NCI-H187 treated with DMSO at 0.1 percent for 48 hours (cell line): Measurements from ENCODE around the gene LMX1B.
"Not testable (repeated sequence)": the region's sequence is repeated elsewhere in the genome, so short reads cannot be mapped to it uniquely, and the experiment has no call there.

Experiments
- DNase-seq: peaks from one replicate; lab custom pipeline; 2025; lab: John Stamatoyannopoulos, UW

LMX1B gene

DNA sequence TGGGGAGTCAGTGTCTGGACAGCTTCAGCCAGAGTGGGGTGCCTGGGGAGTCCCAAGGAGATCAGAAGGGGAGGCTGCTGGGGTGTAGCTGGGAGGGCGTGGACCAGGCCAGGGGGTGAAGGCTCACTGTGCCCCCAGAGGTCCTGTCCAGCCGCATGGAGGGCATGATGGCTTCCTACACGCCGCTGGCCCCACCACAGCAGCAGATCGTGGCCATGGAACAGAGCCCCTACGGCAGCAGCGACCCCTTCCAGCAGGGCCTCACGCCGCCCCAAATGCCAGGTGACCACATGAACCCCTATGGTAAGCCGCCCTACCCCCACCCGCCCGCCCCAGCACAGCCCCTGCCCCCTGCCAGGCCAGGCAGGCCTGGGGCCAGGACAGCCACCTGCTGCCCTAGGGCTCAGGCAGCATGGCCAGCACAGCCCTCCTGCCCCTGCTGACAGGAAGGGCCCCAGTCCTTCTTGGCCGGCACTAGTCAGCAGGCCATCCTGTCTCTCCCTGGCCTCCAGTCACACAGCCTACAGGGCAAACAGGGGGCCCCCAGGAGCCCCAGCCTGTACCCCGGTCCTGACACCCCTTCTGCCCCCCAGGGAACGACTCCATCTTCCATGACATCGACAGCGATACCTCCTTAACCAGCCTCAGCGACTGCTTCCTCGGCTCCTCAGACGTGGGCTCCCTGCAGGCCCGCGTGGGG, 82.1 kb downstream of the LMX1B start:
- DNase-seq, result no peak

DNA sequence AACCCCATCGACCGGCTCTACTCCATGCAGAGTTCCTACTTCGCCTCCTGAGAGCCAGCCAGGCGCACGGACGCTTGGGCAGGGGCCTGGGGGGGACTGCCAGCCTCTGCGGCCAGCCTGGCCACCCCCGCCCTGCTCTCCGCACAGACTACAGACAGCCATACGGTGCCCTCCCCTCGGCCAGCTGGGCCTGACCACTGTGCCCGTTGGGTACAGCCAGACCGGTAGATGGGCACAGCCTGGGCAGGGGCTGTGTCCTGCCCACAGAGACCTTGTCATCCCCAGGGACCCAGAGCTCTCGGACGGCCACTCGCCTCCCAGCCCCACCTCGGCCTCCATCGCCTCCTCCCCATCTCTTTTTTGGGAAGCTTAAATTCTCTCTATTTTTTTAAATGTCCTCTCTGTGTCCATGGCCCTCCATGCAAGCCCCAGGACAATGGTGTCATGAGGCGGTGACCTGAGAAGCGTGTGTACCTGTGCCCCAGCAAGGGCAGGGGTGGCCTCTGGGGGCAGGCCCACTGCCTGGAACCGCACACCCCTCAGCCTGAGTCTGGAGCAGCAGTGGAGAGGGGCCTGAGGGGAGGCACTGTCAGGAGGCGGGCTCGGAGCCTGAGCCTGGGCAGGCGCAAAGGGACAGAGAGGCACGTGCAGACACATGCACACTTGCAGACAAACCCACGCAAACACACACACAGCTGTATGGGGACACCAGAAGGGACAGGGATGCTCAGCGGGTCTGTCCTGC, 82.8 kb downstream of the LMX1B start:
- no peak for DNase-seq

DNA sequence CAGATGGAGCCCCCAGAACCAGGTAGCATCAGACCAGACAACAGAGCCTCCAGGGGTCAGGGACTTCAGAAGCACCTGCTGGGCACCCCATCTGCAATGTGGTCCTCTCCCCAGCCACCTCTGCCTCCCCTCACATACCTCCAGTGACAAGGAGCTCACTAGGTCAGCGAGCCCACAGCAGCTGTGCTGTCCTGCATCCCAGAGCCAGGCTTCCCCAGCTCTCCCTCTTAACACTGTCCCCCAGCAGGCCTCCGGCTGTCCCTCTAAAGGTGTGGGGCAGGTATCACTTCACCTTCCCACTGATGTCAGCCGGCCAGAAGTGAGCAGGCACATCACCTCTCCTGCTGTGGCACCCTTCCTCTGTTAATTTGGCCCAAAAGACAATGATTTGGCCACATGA, 83.6 kb downstream of the LMX1B start:
- no peak for DNase-seq

DNA sequence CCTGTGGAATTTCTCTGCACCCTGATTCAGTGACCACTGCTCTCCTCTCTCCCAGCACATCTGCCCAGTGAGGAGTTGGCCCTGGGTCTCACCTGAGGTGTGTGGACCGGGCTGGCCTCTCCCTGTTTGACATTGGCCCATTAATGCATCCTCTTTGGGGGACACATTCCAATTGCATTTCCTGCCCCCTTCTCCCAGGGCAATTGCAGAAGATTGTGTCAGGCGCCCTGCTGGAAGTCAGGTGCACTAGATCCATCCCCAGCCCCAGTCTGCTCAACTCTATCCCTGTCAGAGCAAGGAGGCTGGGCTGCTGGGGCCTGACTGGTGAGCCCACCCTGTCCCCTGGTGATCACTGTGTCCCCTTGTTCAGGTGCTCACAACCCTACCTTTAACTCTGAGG, 84.5 kb downstream of the LMX1B start:
- no peak for DNase-seq

DNA sequence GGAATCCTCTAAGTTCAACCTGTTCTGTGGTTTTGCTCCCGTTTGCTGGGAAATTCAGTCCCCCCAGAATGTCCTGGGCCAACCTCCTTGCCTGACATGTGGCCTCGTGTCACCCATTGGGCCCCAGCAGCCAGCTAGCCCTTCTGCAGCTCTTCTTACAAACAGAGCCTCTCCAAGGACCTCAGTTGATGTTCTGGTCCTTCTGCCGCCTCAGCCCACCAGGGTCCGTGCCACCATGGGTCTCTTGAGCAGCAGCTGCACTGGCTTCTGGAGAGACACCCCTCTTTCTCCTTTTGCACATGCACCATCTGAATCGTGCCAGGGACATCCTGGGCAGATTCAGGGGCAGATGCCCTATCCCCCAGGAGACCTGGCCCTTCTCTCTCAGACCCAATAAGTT, 85.0 kb downstream of the LMX1B start:
- no peak for DNase-seq

DNA sequence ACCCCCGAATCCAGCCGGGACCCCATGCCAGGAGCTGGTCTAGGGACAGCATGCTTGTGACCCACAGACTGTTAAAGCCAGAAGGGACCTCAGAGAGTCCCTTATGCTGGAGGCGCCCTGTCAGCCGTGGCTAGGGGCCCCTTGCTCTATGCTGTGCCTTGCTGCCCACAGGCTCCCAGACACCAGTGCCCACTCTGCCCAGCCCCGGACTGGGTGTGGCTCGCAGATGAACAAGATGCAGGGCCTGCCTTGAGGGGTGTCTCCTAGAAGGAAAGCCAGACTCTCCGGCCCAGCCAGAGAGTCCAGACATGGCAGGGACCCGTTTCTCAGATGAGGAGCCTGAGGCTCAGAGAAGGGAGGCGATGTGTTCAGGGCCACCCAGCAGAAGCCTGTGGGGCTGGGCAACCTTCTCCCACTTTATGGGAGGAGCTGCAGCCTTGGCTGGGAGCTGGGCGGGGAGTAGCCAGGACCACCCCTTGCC, 85.7 kb downstream of the LMX1B start:
- no peak for DNase-seq

DNA sequence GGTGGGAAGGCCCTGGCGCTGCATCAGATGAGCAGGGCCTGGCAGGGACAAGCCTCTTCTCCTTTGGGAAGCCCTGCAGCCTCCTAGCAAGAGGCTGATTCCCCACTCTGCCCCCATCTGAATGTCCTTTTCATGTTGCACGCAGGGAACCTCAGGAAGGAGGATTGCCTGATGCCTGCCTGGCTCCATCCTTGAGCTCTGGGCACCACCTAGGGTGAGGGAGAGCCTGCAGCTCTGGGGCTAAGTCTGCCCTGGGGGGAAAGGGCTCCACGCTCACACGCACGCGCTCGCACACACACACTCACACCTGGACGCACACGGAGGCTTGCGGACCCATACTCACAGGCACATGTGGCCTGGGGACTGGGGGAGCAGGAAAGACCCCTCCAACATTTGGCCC, 86.6 kb downstream of the LMX1B start:
- no peak for DNase-seq

DNA sequence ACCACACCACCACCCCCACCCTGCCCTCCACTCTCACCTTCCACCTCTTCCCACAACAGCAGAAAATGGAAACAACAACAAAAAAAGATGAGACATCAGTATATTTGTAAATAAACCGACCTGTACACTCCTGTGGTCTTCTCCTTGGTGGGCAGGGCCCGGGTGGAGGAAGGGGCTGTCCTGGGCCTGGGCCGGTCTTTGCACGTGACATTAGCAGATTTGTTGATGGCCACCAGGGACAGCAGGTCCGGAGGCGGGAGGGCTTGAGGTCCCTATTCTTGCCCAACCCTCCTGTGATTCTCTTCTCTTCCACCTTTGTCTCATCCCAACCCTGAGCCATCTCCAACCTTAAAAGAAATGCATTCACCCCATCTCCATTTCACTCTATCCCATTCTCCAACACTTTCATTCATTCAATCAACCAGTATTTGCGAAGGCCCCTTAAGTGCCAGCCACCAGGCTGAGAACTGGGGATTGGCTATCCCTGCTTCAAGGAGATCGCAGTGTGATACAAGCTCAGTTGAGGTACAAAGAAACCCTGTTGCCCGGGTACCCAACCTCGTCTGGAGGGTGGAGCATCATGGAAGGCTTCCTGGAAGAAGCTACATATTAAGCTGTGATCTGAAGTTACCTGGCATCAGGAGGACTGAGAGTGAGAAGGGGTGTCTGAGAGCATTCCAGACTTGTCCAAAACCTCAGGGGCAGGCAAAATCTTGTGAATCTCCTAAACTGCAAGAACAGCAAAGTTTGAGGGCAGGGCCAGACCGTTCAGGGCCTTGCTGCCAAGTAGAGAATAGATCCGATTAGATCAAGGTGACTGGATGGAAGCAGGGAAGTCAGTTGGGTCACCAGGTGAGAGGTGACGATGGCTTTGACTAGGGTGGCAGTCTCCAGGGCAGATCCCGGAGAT, 87.4 kb downstream of the LMX1B start:
- DNase-seq, result no peak

DNA sequence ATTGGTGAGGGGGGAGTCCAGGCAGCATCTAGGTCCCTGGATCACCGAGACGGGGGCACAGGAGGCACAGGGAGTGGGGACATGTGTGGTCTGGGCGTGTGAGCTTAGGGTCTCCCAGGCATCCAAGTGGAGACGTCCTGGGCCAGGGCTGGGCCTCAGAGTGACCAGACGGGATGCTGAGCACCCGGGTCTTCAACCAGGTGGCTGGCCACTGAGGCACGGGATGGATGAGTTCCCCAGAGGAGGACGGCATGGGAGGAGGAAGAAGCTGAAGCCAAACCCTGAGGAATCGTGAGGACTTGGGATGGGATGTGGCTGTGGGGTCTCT, 88.0 kb downstream of the LMX1B start:
- DNase-seq, result no peak

DNA sequence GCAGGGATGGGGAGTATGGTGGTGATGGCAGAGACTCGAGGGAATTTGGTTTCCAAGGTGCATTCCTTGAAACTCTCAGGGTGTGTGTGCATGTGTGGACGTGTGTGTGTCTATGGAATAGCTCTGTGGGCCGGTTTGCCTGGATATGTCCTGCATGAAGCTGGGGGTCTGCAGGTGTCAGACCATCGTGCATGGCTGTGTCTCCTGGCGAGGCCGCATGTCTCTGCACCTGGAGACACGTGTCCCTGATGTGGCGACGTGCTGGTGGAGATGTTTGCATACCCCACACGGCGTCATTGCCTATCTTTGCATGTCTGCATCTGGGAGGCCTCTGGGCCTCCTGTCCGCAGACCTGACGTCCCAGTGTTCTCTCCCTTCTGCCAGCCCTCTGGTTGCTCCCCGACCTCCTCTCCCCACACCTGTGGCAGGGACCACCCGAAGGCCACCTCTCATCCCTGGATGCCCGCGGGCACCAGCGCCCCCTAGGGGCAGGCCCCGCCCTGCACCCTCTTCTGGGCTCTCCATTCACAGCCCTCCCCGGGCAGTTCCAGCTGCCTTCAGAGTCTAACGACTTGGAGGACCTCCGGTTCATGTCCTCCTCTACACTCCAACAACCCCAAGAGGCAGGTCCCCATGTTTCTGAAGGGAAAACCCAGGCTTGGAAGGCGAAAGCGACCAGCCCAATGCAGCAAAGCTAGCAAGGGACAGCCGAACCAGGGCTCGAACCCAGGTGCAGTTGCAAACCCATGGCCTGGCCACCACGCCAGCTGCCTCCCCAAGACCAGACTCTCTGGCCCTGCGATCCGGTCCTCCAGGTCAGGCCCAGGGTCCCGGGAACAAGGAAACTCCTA, 88.6 kb downstream of the LMX1B start:
- no peak for DNase-seq

DNA sequence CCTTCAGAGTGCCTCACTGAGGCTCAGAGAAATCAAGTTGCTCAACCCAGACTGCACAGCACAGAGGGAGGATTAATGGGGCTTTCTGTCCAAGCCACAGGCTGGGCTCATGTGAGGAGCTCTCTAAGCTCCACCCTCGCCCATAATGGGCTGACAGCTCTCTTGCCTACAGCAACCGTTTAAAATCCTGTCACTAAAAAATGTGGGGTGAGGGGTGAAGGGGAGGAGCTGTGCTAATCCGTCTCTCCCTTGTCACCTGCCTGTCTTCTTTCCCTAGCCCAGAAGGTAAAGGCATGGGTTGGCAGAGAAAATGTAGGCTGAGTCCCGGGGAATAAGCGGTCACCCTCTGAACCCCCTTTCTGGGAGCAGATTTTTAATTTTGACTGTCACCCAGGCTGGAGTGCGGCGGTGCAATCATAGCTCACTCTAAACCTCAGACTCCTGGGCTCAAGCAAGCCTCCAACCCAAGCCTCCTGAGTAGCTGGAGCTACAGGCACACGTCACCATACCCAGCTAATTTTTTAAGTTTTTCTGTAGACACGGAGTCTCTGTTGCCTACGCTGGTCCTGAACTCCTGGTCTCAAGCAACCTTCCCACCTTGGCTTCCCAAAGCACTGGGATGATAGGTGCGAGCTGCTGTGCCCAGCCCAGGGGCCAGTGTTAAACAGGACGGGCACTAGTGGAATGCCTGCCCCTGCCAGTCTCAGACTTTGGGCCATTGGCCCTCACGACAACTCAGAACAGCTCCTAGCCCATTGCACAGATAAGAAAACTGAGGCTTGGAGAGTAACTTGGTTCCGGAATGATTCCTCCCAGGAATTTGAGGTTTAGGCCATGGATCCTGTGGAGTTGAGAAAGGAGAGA, 89.5 kb downstream of the LMX1B start:
- DNase-seq, result no peak

DNA sequence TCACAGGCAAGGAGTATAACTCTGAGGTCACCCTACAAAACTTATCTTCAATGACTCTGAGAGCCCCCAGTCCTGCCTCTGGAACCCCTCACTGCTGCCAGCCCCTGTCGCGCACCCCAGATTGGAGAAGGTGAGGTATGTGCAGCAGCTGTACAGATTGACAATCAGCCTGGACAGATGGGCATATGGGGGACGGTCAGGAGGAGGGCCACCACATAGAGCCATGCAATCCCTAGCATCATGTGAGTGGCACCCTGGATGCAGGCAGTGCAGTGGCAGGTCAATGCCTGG, 90.1 kb downstream of the LMX1B start:
- no peak for DNase-seq

DNA sequence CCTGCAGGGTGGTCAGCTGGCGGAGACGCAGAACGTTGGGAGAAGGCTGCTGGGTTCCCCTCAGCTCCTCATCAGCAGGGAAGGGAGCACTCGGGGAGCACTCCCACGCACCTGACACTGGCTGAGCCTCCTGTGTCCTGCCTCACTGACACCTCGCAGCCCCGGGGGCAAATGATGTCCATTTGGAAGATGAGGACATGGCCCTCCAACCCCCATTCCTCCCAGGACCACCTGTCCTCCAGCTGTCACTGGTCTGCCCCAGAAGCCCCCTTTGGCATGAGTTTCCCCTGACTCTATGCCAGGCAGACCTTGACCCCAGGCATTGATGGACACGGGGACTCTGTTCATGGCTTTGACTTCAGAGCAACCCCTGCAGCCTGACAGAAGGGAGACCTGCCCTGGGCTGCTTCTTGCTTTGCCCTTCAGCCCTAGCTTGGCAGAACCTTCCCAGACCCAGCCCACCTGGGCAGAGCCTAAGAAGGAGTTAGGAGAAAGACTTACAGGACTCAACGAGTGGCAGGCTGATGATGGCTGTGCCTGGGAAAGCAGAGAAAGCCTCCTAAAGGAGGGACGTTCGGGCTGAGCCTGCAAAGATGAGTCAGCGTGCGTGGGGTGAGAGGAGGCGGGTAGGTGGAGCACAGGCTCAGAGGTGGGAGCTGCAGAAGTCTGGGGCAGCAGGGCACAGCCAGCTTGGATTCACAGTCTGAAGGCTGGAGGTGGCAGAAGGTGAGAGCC, 90.6 kb downstream of the LMX1B start:
- no peak for DNase-seq

DNA sequence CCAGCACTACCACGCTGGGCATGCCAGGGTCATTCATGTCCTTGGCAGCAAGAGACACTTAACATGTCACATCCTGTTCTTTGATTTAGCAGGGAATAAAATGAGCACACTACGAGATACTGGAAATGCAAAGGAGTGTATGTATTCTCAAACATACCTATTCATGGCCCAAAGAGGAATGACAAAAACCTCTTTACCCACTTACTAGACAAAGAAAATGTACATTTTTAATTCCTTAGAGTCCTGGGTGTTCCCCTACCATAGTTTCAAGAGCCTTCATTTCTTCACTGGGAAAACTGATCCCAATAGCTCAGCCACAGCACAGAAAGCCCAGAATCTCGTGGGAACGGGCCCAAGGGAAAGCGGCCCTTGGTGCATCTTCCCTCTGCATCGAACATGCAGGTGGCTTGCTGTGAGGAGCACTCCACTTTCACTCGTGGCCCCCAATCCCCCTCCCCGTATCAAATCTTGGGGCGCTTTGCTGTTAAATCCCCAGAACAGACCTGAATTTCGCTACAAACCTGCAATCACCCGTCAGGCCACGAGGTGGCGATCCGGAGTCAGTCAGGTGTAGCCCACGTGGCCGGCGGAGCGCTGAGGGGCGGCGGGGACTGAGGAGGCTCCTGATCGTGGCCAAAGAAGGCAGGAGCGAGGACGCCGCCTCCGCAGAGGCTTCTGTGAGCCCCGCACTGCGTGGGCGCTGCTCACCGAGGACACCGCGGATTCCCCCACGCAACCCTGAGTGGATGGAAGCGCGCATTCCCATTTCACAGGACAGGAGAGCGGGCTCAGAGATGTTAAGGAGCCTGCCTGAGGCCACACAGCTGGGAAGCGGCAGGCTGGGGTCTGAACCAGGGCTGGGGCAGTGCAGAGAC, 91.4 kb downstream of the LMX1B start:
- peak; percentile 2 for DNase-seq

DNA sequence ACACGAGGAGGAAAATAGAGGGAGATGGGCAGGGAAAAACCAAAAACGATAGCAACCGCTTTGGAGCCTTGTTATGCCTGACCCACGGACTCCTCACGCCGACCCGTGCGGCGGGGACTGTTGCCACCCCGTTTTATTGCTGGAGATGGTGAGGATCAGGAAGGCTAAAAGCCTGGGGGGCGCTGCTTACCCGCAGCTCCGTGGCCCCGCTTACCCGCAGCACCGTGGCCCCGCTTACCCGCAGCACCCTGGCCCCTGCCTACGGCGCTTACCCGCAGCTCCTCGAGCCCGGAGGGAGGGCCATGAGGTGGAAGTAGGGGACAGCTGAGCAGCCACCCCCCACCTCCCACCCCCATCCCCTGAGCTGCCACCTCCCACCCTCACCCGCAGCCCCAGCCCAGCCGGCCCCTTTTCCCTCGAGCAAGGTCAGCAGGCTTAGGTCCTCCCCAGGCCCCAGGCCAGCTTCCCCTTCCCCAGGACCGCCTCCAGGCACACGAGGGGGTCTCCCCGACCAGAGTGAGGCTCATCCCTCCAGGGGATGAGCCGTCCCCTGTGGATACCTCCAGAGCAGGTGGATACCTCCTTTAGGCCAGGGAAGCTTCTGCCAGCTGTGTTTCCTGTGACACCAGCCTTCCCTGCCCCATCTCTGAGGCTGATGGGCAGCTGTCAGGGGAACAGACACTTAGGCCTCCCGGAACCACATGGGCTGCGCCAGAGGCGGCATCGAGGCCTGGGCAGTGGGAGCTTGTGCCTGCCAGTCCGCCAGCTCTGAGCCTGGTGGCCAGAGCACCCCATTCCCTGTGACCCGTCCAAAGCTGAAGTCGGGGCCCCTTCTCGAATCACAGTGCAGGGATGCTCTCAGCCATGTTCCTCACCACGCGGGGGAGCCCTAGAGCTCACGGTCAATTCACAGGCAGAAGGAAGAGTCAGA, 92.3 kb downstream of the LMX1B start:
- no peak for DNase-seq

DNA sequence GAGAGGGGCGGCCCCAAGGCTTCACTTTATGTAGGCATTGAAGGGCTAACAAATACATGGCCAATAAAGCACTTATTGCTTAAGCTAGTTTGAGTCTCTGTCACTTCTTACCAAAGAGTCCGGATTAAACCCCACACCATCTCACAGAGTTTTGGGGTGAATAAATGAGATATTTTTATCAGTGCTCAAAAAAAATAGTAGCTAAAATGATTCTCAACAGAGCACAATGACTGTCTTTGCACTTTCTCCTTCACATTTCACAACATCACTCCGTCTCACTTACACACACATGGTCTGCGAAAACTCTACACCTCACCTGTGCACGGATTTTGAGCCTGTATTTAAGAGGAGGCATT, 92.9 kb downstream of the LMX1B start:
- DNase-seq, result no peak

DNA sequence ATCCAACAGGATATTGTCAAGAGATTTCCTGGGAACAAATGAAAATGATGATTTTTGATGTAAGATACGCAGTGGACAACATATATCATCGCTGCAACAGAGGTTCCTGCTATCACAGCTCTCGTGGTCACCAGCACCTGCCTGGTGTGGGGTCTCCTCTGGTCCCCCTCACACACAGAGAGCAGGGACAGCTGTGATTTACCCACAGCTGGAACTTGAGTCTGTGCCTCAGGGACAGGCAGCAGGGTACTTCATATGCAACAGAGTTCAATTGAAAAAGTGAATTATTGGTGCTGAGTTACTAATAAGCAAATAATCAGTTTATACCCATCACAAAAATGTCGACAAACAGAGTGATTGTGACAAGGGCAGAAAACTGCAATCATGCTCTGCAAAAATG, 93.4 kb downstream of the LMX1B start:
- DNase-seq, result no peak

DNA sequence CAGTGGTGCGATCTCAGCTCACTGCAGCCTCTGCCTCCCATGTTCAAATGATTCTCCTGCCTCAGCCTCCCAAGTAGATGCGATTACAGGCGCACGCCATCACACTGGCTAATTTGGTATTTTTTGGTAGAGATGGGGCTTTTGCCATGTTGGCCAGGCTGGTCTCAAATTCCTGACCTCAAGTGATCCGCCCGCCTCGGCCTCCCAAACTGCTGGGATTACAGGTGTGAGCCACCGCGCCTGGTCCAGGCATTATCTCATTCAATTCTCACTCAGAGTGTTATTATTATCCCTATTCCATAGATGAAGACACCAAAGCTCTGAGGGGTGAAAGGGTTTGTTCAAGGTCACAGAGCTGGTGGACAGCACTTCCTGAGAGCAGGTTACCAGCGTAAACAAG, 94.0 kb downstream of the LMX1B start:
- not testable (repeated sequence) for DNase-seq
